H1 (cell line): ENCODE results near the gene MAP6. TPM values are rescaled to one million over a fixed set of nuclear protein-coding genes. Genes with fewer than 3 reads are reported as not detected.

Source experiments
- CTCF ChIA-PET: fragments of 300-600 bp; sonication (Branson Sonifier 250); formaldehyde crosslinking; loops from one replicate; lab custom pipeline; 2021; ENCODE audit not compliant: partially characterized antibody; lab: Charles Lee
- POLR2A ChIA-PET: fragments of 300-600 bp; sonication (Branson Sonifier 250); formaldehyde crosslinking; loops from one replicate; lab custom pipeline; 2021; ENCODE audit warnings: inconsistent platforms; ENCODE audit not compliant: partially characterized antibody; lab: Charles Lee
- DNase-seq, 2 experiments: peaks; one replicate each; pipeline versions ENCODE4 v3.0.0 to v3.0.0-alpha.2; 2010 to 2022; ENCODE audit warnings: low spot score in 2 of 2, low read depth in 1 of 2, mixed read lengths in 1 of 2
- FAIRE-seq: peaks from 2 replicates; lab custom pipeline; 2011; peaks lifted over from hg19 to GRCh38; lab: Jason Lieb, UNC
- H2AFZ ChIP-seq: 2 replicates; pipeline ENCODE4 v1.8.1; 2012; ENCODE audit warnings: low read length, inconsistent platforms
- H2AK5ac ChIP-seq: 2 replicates; pipeline ENCODE4 v1.6.1; 2013; ENCODE audit warnings: low read depth, low read length
- H2BK120ac ChIP-seq: replicated peaks from 2 replicates; pipeline ENCODE3; 2013; ENCODE audit warnings: low read depth, low read length, inconsistent platforms
- H2BK12ac ChIP-seq: 2 replicates; pipeline ENCODE4 v1.6.1; 2013; ENCODE audit warnings: low read depth, low read length
- H2BK15ac ChIP-seq: 2 replicates; pipeline ENCODE4 v1.6.1; 2013; ENCODE audit warnings: low read length
- H2BK20ac ChIP-seq: 2 replicates; pipeline ENCODE4 v1.6.1; 2013; ENCODE audit warnings: low read length
- H2BK5ac ChIP-seq: 2 replicates; pipeline ENCODE4 v1.6.1; 2013; ENCODE audit warnings: low read depth, low read length
- H3K14ac ChIP-seq: 2 replicates; pipeline ENCODE4 v1.6.1; 2013; ENCODE audit warnings: inconsistent platforms; ENCODE audit not compliant: insufficient read length
- H3K18ac ChIP-seq: 2 replicates; pipeline ENCODE4 v1.6.1; 2013; ENCODE audit warnings: low read length; ENCODE audit errors: extremely low read depth
- H3K23ac ChIP-seq: 2 replicates; pipeline ENCODE4 v1.6.1; 2013; ENCODE audit warnings: inconsistent platforms; ENCODE audit not compliant: insufficient read length
- H3K23me2 ChIP-seq: 2 replicates; pipeline ENCODE4 v1.6.1; 2013; ENCODE audit warnings: low read depth, low read length
- H3K27ac ChIP-seq: 2 replicates; pipeline ENCODE4 v1.6.1; 2011; ENCODE audit warnings: low read depth, low read length, inconsistent platforms
- H3K27me3 ChIP-seq, 4 experiments: replicated peaks in 1 of 4; 1 replicate in 1 of 4; 2 replicates in 3 of 4; pipeline versions ENCODE4 v1.6.1 to v1.8.1; 2011 to 2013; ENCODE audit warnings: low read length in 3 of 4, mild to moderate bottlenecking in 3 of 4, inconsistent platforms in 2 of 4, mixed read lengths in 2 of 4, moderate library complexity in 1 of 4; ENCODE audit not compliant: control insufficient read depth in 3 of 4, insufficient read depth in 3 of 4; ENCODE audit errors: extremely low read depth in 1 of 4
- H3K36me3 ChIP-seq, 4 experiments: 2 replicates each; pipeline versions ENCODE4 v1.6.1 to v1.8.1; 2011 to 2013; ENCODE audit warnings: mild to moderate bottlenecking in 4 of 4, low read length in 3 of 4, moderate library complexity in 2 of 4, control low read depth in 1 of 4, inconsistent platforms in 1 of 4; ENCODE audit not compliant: insufficient read depth in 4 of 4, control insufficient read depth in 2 of 4
- H3K4ac ChIP-seq: replicated peaks from 2 replicates; pipeline ENCODE3; 2013; ENCODE audit warnings: low read length, low read depth, mixed read lengths, inconsistent platforms; ENCODE audit not compliant: insufficient read length
- H3K4me1 ChIP-seq, 4 experiments: replicated peaks in 1 of 4; 1 replicate in 1 of 4; 2 replicates in 3 of 4; pipeline versions ENCODE4 v1.6.1 to v1.8.1; 2011 to 2013; ENCODE audit warnings: low read length in 3 of 4, inconsistent platforms in 2 of 4, mixed read lengths in 1 of 4; ENCODE audit not compliant: insufficient read depth in 4 of 4, control insufficient read depth in 3 of 4
- H3K4me2 ChIP-seq, 2 experiments: 2 replicates each; pipeline versions ENCODE4 v1.6.1 to v1.8.1; 2011 to 2013; ENCODE audit warnings: low read depth in 2 of 2, low read length in 2 of 2, control low read depth in 1 of 2, inconsistent platforms in 1 of 2, mild to moderate bottlenecking in 1 of 2; ENCODE audit not compliant: insufficient read depth in 1 of 2
- H3K4me3 ChIP-seq, 4 experiments: fragments of 200-600, 300-600 bp in 1 of 4; sonication (generic), shearing (Covaris generic), sonication (Bioruptor Twin) in 1 of 4; 2 replicates each; pipeline versions ENCODE4 v1.5.1 to v1.8.1; 2011 to 2016; ENCODE audit warnings: low read length in 4 of 4, low read depth in 3 of 4, control low read depth in 2 of 4, inconsistent platforms in 2 of 4, mild to moderate bottlenecking in 2 of 4, mixed read lengths in 1 of 4, moderate library complexity in 1 of 4; ENCODE audit not compliant: insufficient read depth in 2 of 4; ENCODE audit errors: extremely low read depth in 1 of 4
- H3K56ac ChIP-seq: replicated peaks from 2 replicates; pipeline ENCODE3; 2013; ENCODE audit warnings: low read depth, mild to moderate bottlenecking, mixed read lengths, low read length, inconsistent platforms; ENCODE audit not compliant: insufficient read length
- H3K79me1 ChIP-seq: 2 replicates; pipeline ENCODE4 v1.6.1; 2013; ENCODE audit warnings: low read depth, low read length, control low read depth
- H3K79me2 ChIP-seq, 2 experiments: 2 replicates each; pipeline versions ENCODE4 v1.6.1 to v1.8.1; 2012 to 2013; ENCODE audit warnings: low read length in 2 of 2, mild to moderate bottlenecking in 2 of 2, inconsistent platforms in 1 of 2; ENCODE audit not compliant: insufficient read depth in 2 of 2, control insufficient read depth in 1 of 2
- H3K9ac ChIP-seq, 4 experiments: replicated peaks in 1 of 4; 1 replicate in 1 of 4; 2 replicates in 3 of 4; pipeline versions ENCODE4 v1.6.1 to v1.8.1; 2011 to 2013; ENCODE audit warnings: low read depth in 3 of 4, low read length in 3 of 4, control low read depth in 2 of 4, mild to moderate bottlenecking in 2 of 4, moderate library complexity in 2 of 4, inconsistent platforms in 1 of 4; ENCODE audit errors: extremely low read depth in 1 of 4
- H3K9me3 ChIP-seq, 2 experiments: 2 replicates each; pipeline versions ENCODE4 v1.6.1 to v1.8.1; 2012 to 2013; ENCODE audit warnings: mild to moderate bottlenecking in 2 of 2, moderate library complexity in 2 of 2, control low read depth in 1 of 2, inconsistent platforms in 1 of 2, low read depth in 1 of 2, low read length in 1 of 2, mixed read lengths in 1 of 2; ENCODE audit not compliant: insufficient read depth in 2 of 2
- H4K20me1 ChIP-seq, 2 experiments: replicated peaks in 1 of 2; 2 replicates each; pipeline versions ENCODE3 to v1.8.1; 2011 to 2013; ENCODE audit warnings: inconsistent platforms in 2 of 2, low read length in 2 of 2, mild to moderate bottlenecking in 1 of 2; ENCODE audit not compliant: insufficient read depth in 2 of 2, control insufficient read depth in 1 of 2
- H4K5ac ChIP-seq: 2 replicates; pipeline ENCODE4 v1.6.1; 2013; ENCODE audit warnings: low read length, low read depth, mixed read lengths, inconsistent platforms; ENCODE audit not compliant: insufficient read length
- H4K8ac ChIP-seq: 2 replicates; pipeline ENCODE4 v1.8.0; 2013; ENCODE audit warnings: mild to moderate bottlenecking, moderate library complexity, low read length, inconsistent platforms; ENCODE audit not compliant: insufficient read depth; ENCODE audit errors: extremely low read depth
- H4K91ac ChIP-seq: replicated peaks from 2 replicates; pipeline ENCODE3; 2013; ENCODE audit warnings: low read length, mixed read lengths, inconsistent platforms; ENCODE audit not compliant: insufficient read length
- BCL11A ChIP-seq, 2 experiments: IDR thresholded peaks; one replicate each; pipeline ENCODE4 v1.6.1; 2011; ENCODE audit warnings: low read depth in 2 of 2, low read length in 2 of 2, mild to moderate bottlenecking in 2 of 2
- HDAC2 ChIP-seq, 2 experiments: fragments of 300-600 bp in 1 of 2; sonication (generic) in 1 of 2; IDR thresholded peaks; 2 replicates each; pipeline ENCODE4 v1.6.1; 2011 to 2012; ENCODE audit warnings: low read depth in 2 of 2, low read length in 2 of 2, mild to moderate bottlenecking in 2 of 2, moderate library complexity in 2 of 2, borderline replicate concordance in 1 of 2, inconsistent platforms in 1 of 2
- POLR2A ChIP-seq, 2 experiments: IDR thresholded peaks; 1 replicate in 1 of 2; 2 replicates in 1 of 2; pipeline ENCODE4 v1.6.1; 2011; ENCODE audit warnings: low read depth in 2 of 2, low read length in 2 of 2, mild to moderate bottlenecking in 2 of 2; ENCODE audit errors: control extremely low read depth in 1 of 2
- POLR2AphosphoS5 ChIP-seq: IDR thresholded peaks from 2 replicates; pipeline ENCODE4 v1.6.1; 2011; ENCODE audit warnings: low read depth, low read length
- RXRA ChIP-seq: IDR thresholded peaks from 2 replicates; pipeline ENCODE4 v1.6.1; 2011; ENCODE audit warnings: low read depth, mild to moderate bottlenecking, low read length, moderate library complexity; ENCODE audit not compliant: insufficient read depth
- WGBS, 2 experiments: shearing (Covaris generic) in 1 of 2; methylation state at CpG; one replicate each; pipeline versions ENCODE4 v1.1.6 to v1.1.7; 2013 to 2015; ENCODE audit warnings: low lambda C conversion rate in 2 of 2, mixed read lengths in 2 of 2, inconsistent platforms in 1 of 2, low coverage in 1 of 2, missing lambda C conversion rate in 1 of 2; ENCODE audit not compliant: insufficient replicate concordance in 2 of 2, insufficient coverage in 1 of 2, insufficient read length in 1 of 2; ENCODE audit errors: extremely low coverage in 1 of 2, missing lambda C conversion rate in 1 of 2; 5-methylcytosine and 5-hydroxymethylcytosine counted together
- polyA plus RNA-seq, 7 experiments: library from polyadenylated mRNA; depleted of rRNA in 3 of 7; stranded (reverse) in 5 of 7; unstranded in 2 of 7; fragments of >200 nt in 5 of 7; fragments of 200-250 nt in 2 of 7; gene quantifications; 1 replicate in 5 of 7; 2 replicates in 1 of 7; 4 replicates in 1 of 7; pipeline versions ENCODE4 v1.2.1 to v1.2.3, GENCODE V29; 2011 to 2013; ENCODE audit warnings: missing spikeins in 2 of 7, mixed read lengths in 2 of 7
- total RNA-seq: library from RNA; stranded (reverse); fragmentation: NEBNext Ultra II Directional; extraction: Animal tissue kit (Norgen Biotek cat#: 25700); gene quantifications from 2 replicates; pipeline ENCODE4 v1.2.1, GENCODE V29; 2021

Gene MAP6
- total and polyA plus RNA-seq, 2 of the 8 experiments (the other 6 are each of a cell fraction or from before 2014, with no cell fraction given), result 0.54 to 0.89 TPM

- no peak overlapping the region for H3K4me3 ChIP-seq
- H3K27me3 ChIP-seq, result no peaks in the 10 kb centered on the region
- no peak overlapping the region for H4K8ac ChIP-seq
- H2AK5ac ChIP-seq, result no peak overlapping the region
- H2AFZ ChIP-seq, result no peak overlapping the region
- H3K23ac ChIP-seq, result no peak overlapping the region
- FAIRE-seq (no peak), DNase-seq (no peak)
- H2BK20ac ChIP-seq, result no peak overlapping the region
- no peaks in the 10 kb centered on the region for H3K79me2 ChIP-seq
- H4K5ac ChIP-seq, result no peak overlapping the region
- H4K91ac ChIP-seq, result no peak overlapping the region
- POLR2A ChIA-PET, result interaction anchor here (0.9 to 35.1 kb wide), 13 partner anchors 0 to 194 kb away, joined by 3 to 1120 read pairs (median 4); partner anchors contain the start of genes GDPD5 and SERPINH1
- peaks cover 0 to 8% of the 10 kb centered on the region in 2 experiments for H4K20me1 ChIP-seq
- peaks cover 0 to 4% (median under 1%) of the 10 kb centered on the region in 4 experiments; a peak in 4 of 7 replicates for H3K4me1 ChIP-seq
- H3K79me1 ChIP-seq, result no peaks in the 10 kb centered on the region; the same call in 1 of the 2 replicates
- H3K9me3 ChIP-seq, result no peaks in the 10 kb centered on the region
- no peak overlapping the region for H3K4ac ChIP-seq
- H3K23me2 ChIP-seq, result no peaks in the 10 kb centered on the region
- peaks cover 12 to 29% (median 18%) of the 10 kb centered on the region in 4 experiments for H3K36me3 ChIP-seq
- H2BK12ac ChIP-seq, result no peak overlapping the region; the same call in 1 of the 2 replicates
- H3K18ac ChIP-seq, result no peak overlapping the region
- no peak overlapping the region for H2BK5ac ChIP-seq
- 96% methylated on average over 6 of the region's 6 CpGs; no CpG with 5 or more reads in 1 of the 2 experiments for WGBS, 2 experiments
- TF ChIP-seq RXRA (no peak), POLR2A (IDR thresholded peaks at IDR 0.05; ENCODE audit: control extremely low read depth in 1 of 2, low read depth in 2 of 2, low read length in 2 of 2) (peak in 1 of 2 experiments; percentile 51; a peak in 1 of 3 replicates), BCL11A (IDR thresholded peaks at IDR 0.05; ENCODE audit: low read depth in 2 of 2, low read length in 2 of 2) (no peak), POLR2AphosphoS5 (peak; percentile 71; the same call in 1 of the 2 replicates), HDAC2 (IDR thresholded peaks at IDR 0.05; ENCODE audit: borderline replicate concordance in 1 of 2, low read depth in 2 of 2, low read length in 2 of 2) (no peak)
- H3K14ac ChIP-seq, result no peak overlapping the region
- no peak overlapping the region for H2BK120ac ChIP-seq
- no peak overlapping the region for H3K56ac ChIP-seq
- no peak overlapping the region; a peak in 1 of 7 replicates for H3K9ac ChIP-seq
- no peak overlapping the region for H3K27ac ChIP-seq
- H2BK15ac ChIP-seq, result peak overlapping the region; percentile 63; the same call in 1 of the 2 replicates
- CTCF ChIA-PET, result interaction anchor here (0.6 to 17.4 kb wide), 26 partner anchors 10 to 481 kb away, joined by 3 to 344 read pairs (median 5); partner anchors contain the start of gene SERPINH1
- H3K4me2 ChIP-seq, result no peak overlapping the region
Measured at GRCh38 chr11:75576017-75576416, 92.8 kb downstream of the MAP6 start.
